Measurements from ENCODE around the gene LIN54. TPM values are rescaled to one million over a fixed set of nuclear protein-coding genes. Genes with fewer than 3 reads are reported as not detected.
A peak's percentile ranks its signal among the peaks of the same experiment; 100 is the strongest.

Gene LIN54
- total and polyA plus RNA-seq, 9 of the 15 experiments (the other 6 are each of a cell fraction or from before 2014, with no cell fraction given): 2.2 to 22.5 (median 15.8) TPM

DNA sequence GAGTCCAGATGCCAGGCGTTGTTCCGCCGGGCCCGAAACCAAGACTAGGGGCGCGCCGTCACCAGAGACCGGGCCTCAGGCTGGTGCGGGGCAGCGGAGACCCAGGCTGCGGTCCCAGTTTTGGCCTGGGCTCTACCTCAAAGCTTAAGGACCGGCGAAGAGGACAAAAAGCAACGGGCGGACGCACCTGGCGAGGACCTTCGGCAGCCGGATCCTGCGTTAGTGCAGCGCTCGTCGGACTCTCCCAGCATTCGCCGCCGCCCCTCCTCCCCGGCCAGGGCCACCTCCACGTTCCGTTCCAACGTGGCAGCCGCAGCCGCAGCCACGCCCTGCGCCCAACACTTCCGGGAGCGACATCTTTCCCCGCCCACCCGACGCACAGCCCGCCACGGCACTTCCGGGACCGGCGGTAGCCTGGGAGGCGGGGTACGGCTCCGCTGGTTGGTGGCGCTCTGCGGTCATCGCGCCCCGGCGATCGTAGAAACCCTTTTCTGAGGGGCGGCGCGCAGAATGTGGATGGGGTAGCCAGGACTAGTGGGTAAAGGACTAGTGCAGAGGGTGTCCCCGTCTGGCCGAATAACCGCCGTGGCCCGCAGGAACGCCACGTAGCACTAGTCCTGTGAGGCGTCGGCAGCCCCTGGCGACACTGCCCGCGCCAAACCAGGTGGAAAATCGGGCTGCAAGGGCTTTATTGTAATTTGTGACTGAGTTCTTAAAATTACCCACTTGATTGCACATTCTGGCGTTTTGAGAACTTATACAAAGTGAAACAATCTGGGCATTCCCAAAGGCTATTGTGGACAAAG is 119.5 kb downstream of the LIN54 start, which contains the start of gene SEC31A (continued):
- TF ChIP-seq TBP (optimal IDR thresholded peaks at IDR 0.05; ENCODE audit: low read depth, low read length) (peak; percentile 85), CXXC5 (CRISPR knock-in tag; IDR thresholded peaks at IDR 0.05) (peak; percentile 92), PHF8 (IDR thresholded peaks at IDR 0.05; ENCODE audit: borderline replicate concordance, low read length) (peak; percentile 99), SMARCE1 (IDR thresholded peaks at IDR 0.05) (peak; percentile 35; the same call in 1 of the 2 replicates), TOE1 (IDR thresholded peaks at IDR 0.05; ENCODE audit: borderline replicate concordance) (peak; percentile 70; the same call in 1 of the 2 replicates), TOE1 (CRISPR knock-in tag; IDR thresholded peaks at IDR 0.05; ENCODE audit: borderline replicate concordance, low read depth) (no peak; the same call in 1 of the 2 replicates), KAT8 (IDR thresholded peaks at IDR 0.05; ENCODE audit: low read depth) (no peak), BCL6 (CRISPR knock-in tag; IDR thresholded peaks at IDR 0.05) (no peak), KDM5B (IDR thresholded peaks at IDR 0.05; ENCODE audit: insufficient replicate concordance, low read depth, low read length) (peak; percentile 87), ELF4 (CRISPR knock-in tag; IDR thresholded peaks at IDR 0.05) (peak; percentile 58; the same call in 1 of the 2 replicates), ZNF174 (CRISPR knock-in tag; IDR thresholded peaks at IDR 0.05) (no peak), CCNT2 (IDR thresholded peaks at IDR 0.05; ENCODE audit: borderline replicate concordance, extremely low read depth, insufficient read length, low read depth, low read length) (peak; percentile 93), ZFX (CRISPR knock-in tag; IDR thresholded peaks at IDR 0.05) (peak; percentile 98), KLF1 (tag; IDR thresholded peaks at IDR 0.05) (peak; percentile 96), SIX5 (IDR thresholded peaks at IDR 0.05; ENCODE audit: borderline replicate concordance in 1 of 2, insufficient read depth in 1 of 2, low read depth in 1 of 2, low read length in 2 of 2) (peak in 1 of 2 experiments; percentile 16; a peak in 1 of 4 replicates), ZNF695 (CRISPR knock-in tag; IDR thresholded peaks at IDR 0.05) (no peak), ZBTB1 (CRISPR knock-in tag; IDR thresholded peaks at IDR 0.05; ENCODE audit: borderline replicate concordance, low read depth) (peak; percentile 87; the same call in 1 of the 2 replicates), NEUROD1 (IDR thresholded peaks at IDR 0.05; ENCODE audit: borderline replicate concordance, low read depth, low read length, partially characterized antibody) (peak; percentile 79), ELF2 (CRISPR knock-in tag; IDR thresholded peaks at IDR 0.05) (peak; percentile 93)
- TF ChIP-seq, protein P1, sequence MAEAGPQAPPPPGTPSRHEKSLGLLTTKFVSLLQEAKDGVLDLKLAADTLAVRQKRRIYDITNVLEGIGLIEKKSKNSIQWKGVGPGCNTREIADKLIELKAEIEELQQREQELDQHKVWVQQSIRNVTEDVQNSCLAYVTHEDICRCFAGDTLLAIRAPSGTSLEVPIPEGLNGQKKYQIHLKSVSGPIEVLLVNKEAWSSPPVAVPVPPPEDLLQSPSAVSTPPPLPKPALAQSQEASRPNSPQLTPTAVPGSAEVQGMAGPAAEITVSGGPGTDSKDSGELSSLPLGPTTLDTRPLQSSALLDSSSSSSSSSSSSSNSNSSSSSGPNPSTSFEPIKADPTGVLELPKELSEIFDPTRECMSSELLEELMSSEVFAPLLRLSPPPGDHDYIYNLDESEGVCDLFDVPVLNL (CRISPR knock-in tag; IDR thresholded peaks at IDR 0.05; ENCODE audit: low read depth): no peak; the same call in none of the 2 replicates
- TF ChIP-seq, protein P2, sequence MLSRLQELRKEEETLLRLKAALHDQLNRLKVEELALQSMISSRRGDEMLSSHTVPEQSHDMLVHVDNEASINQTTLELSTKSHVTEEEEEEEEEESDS (CRISPR knock-in tag; IDR thresholded peaks at IDR 0.05): no peak
- TF ChIP-seq, protein P3, sequence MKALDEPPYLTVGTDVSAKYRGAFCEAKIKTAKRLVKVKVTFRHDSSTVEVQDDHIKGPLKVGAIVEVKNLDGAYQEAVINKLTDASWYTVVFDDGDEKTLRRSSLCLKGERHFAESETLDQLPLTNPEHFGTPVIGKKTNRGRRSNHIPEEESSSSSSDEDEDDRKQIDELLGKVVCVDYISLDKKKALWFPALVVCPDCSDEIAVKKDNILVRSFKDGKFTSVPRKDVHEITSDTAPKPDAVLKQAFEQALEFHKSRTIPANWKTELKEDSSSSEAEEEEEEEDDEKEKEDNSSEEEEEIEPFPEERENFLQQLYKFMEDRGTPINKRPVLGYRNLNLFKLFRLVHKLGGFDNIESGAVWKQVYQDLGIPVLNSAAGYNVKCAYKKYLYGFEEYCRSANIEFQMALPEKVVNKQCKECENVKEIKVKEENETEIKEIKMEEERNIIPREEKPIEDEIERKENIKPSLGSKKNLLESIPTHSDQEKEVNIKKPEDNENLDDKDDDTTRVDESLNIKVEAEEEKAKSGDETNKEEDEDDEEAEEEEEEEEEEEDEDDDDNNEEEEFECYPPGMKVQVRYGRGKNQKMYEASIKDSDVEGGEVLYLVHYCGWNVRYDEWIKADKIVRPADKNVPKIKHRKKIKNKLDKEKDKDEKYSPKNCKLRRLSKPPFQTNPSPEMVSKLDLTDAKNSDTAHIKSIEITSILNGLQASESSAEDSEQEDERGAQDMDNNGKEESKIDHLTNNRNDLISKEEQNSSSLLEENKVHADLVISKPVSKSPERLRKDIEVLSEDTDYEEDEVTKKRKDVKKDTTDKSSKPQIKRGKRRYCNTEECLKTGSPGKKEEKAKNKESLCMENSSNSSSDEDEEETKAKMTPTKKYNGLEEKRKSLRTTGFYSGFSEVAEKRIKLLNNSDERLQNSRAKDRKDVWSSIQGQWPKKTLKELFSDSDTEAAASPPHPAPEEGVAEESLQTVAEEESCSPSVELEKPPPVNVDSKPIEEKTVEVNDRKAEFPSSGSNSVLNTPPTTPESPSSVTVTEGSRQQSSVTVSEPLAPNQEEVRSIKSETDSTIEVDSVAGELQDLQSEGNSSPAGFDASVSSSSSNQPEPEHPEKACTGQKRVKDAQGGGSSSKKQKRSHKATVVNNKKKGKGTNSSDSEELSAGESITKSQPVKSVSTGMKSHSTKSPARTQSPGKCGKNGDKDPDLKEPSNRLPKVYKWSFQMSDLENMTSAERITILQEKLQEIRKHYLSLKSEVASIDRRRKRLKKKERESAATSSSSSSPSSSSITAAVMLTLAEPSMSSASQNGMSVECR (CRISPR knock-in tag; IDR thresholded peaks at IDR 0.05): peak; percentile 57
